GM19397 (cell line): Measurements from ENCODE around the gene FGF12.
"Not testable (repeated sequence)": the region's sequence is repeated elsewhere in the genome, so short reads cannot be mapped to it uniquely, and the experiment has no call there.

Experiments
- ATAC-seq: cut with Tn5 transposase; IDR thresholded peaks from one replicate; pipeline ENCODE4 v1.9.1; 2021; ENCODE audit warnings: mild to moderate bottlenecking, moderate library complexity; ENCODE audit not compliant: unreplicated experiment

FGF12 gene

DNA sequence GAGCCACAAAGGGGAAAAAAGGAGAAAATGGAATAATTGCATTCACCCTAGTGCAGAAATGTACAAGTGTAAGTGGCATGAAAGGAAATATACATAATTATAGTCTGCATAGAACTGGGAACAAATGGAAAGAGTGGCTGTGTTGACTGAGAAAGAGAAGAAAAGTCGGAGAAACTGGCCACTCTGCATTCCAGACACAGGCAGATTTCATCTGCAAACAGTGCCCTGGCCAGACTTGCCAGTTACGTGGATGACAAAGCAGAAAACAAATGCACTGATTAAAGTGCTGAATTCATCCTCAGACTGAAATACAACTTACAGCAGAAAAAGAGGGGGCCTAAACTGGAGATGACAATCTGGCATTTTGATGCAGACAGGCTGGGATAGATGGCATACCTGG, 129.8 kb downstream of the FGF12 start:
- ATAC-seq = no peak

- ATAC-seq = no peak
Observed at GRCh38 chr3:192578729-192579128, 148.6 kb downstream of the FGF12 start.

GRCh38 chr3:192577811-192578210, 149.5 kb downstream of the FGF12 start:
- ATAC-seq = no peak

- no peak for ATAC-seq
Observed at GRCh38 chr3:192577271-192577670, 150.1 kb downstream of the FGF12 start.

- not testable (repeated sequence) for ATAC-seq
Observed at GRCh38 chr3:192576704-192577103, 150.6 kb downstream of the FGF12 start.

DNA sequence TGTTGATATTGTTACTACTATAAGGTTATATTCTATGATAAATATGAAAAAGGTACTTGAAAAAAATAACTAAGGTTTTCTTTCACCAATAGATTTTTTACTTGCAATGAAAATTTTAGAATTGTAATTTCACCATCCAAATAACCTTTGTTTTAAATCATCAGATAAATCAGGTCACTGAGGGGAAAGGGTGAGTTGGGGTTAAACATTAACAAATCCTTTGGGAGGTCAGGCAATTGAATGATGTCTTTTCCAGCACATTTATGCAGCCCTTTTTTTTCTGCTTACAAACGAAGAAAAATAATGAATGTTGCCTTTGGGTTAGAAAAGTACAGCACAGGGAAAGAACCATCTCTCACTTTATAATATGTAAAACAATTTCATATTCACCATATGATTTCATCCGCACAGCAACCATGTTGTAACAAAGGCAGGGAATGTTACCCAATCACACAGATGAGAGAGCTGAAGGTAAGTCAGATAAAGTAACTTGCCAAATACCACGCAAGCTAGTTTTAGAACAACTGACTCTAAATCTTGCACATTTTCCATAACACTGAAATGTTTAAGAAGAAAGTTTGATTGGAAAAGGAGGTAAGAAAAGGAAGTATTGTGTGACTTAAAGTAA, 151.3 kb downstream of the FGF12 start:
- ATAC-seq = no peak

GRCh38 chr3:192573240-192573639, 154.1 kb downstream of the FGF12 start:
- no peak for ATAC-seq

- ATAC-seq = no peak
Observed at GRCh38 chr3:192570821-192571791, 156.2 kb downstream of the FGF12 start.

GRCh38 chr3:192570315-192570714, 157.0 kb downstream of the FGF12 start:
- no peak for ATAC-seq

GRCh38 chr3:192566706-192567290, 160.5 kb downstream of the FGF12 start:
- ATAC-seq = no peak

GRCh38 chr3:192564611-192565010, 162.7 kb downstream of the FGF12 start:
- no peak for ATAC-seq

- ATAC-seq = no peak
Observed at GRCh38 chr3:192563417-192563816, 163.9 kb downstream of the FGF12 start.

DNA sequence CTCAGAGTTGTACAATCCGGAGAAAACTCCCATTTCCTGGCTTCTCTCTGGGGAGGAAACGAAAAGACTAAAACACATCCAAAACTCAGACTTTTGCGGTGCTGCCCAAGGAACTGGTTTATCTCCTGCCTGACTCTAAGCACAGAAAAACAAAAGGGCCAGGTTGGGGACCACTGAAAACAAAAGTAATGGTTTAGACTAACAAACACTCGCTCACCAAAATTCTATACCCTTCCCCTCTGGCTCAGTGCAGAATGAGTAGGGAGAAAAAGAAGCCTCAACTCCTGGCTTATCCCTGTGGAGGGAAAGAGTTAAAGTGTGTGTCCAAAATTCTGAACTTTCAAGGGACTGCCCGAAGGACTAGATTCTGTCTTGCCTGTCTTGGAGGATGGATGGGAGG, 173.6 kb downstream of the FGF12 start:
- ATAC-seq = no peak

DNA sequence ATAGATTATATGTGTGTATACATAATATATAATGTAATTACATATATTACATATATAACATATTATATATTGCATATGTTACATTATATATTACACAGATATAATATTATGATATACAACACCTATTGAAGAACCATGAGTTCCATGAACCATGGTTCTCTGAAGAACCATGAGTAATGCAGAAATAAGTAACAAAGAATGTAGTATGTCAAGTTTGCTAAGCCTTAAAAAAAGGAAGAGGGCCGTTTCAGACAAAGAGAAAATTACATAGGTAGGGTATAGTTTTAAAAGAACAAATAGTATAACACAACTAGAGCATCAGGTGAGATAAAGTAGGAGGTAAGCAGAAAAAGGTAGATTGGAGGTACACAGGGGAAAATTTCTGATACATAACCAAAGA, 177.0 kb downstream of the FGF12 start:
- ATAC-seq = no peak

- ATAC-seq = no peak
Observed at GRCh38 chr3:192545333-192545732, 182.0 kb downstream of the FGF12 start.

- no peak for ATAC-seq
Observed at GRCh38 chr3:192543163-192543562, 184.2 kb downstream of the FGF12 start.

- no peak for ATAC-seq
Observed at GRCh38 chr3:192516820-192517219, 210.5 kb downstream of the FGF12 start.

DNA sequence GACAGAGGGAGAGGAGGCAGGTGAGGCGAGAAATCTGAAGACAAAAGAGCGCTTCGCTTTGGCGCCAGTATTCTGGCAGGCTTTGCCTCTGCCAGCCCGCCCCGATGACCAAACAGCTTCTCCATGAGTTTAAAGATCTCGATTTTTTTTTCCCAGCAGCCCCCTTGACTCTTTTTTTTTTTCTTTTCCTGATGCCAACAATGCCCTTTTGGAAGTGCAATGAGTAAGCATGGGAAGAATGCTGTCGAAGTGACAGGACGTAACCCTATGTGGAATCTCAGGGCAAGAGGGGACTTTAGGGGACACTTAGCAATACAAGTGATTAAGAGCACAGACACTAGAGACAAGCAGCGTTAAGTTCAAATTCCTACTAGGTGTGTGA, 211.7 kb downstream of the FGF12 start:
- no peak for ATAC-seq

DNA sequence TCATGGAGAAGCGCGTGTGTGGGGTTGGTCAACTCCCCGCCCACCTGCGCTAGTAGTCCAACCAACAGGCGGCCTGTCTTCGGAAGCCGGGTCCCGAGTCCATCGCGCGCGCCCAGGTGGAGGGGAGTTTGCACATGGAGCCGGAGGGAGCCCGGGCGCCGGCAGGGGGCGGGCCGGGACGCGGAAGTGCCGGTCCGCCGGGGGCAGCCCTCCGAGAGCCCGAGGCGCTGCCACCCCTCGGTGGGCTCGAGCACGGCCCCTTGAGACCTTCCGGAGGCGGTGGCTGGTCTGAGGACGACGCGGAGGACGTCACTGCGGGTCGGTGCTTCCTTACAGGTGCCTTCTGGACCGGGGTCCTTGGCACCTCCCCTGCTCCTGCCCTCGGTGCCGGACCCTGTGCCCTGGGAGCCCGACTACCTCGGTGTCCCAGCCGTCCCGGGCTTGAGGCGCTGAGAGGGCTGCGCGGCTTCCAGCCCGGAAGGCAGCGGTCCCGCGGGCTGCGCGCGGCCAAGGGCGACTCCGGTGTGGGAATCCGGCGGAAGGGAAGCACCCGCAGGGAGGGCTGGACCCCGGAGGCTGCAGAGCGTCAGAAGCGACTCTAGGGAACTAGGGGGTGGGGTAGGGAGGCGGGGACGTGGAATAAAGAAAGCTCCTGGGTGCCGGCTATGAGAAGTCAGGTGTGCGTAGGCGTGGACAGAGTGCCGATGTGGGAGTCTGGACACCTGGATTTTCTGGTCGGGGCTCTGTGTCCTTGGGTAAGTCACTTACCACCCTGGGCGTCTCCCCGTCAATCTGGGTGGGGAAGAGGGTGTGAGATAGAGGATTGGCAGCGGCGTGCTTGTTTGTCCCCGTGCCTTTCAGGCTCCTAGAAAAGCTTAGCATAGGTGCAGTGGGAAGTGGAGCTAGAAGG, 212.3 kb downstream of the FGF12 start:
- no peak for ATAC-seq

GRCh38 chr3:192514081-192514753, 213.1 kb downstream of the FGF12 start:
- no peak for ATAC-seq
